Endothelial cell of umbilical vein (primary cell): Measurements from ENCODE around the gene GAL3ST1.

Source experiments
- CTCF ChIP-seq, 2 donors: IDR thresholded peaks; 1 replicate in 1 of 2; 2 replicates in 1 of 2; pipeline ENCODE4 v1.5.1; 2011; ENCODE audit warnings: low read length in 2 of 2, mild to moderate bottlenecking in 2 of 2, moderate library complexity in 2 of 2, control low read depth in 1 of 2, inconsistent platforms in 1 of 2, low read depth in 1 of 2; ENCODE audit not compliant: insufficient read depth in 1 of 2; ENCODE audit errors: extremely low read depth in 1 of 2
- EZH2 ChIP-seq: IDR thresholded peaks from 2 replicates; pipeline ENCODE4 v1.6.1; 2012; ENCODE audit warnings: borderline replicate concordance, low read depth, mild to moderate bottlenecking, moderate library complexity, low read length, inconsistent platforms; ENCODE audit not compliant: severe bottlenecking
- JUN ChIP-seq: IDR thresholded peaks from 2 replicates; pipeline ENCODE4 v1.6.1; 2011; ENCODE audit warnings: borderline replicate concordance, low read depth; ENCODE audit not compliant: insufficient read length, insufficient read depth
- MAX ChIP-seq: IDR thresholded peaks from 2 replicates; pipeline ENCODE4 v1.6.1; 2011; ENCODE audit not compliant: insufficient read depth, insufficient read length
- MYC ChIP-seq: IDR thresholded peaks from one replicate; pipeline ENCODE4 v1.6.1; 2011; ENCODE audit warnings: mild to moderate bottlenecking, low read depth, low read length
- POLR2A ChIP-seq: IDR thresholded peaks from 2 replicates; pipeline ENCODE4 v1.6.1; 2012; ENCODE audit warnings: low read depth, mild to moderate bottlenecking, control low read depth, low read length
- POLR2AphosphoS5 ChIP-seq: IDR thresholded peaks from 2 replicates; pipeline ENCODE4 v1.6.1; 2012; ENCODE audit warnings: low read depth, mild to moderate bottlenecking, control low read depth, low read length, moderate library complexity; ENCODE audit not compliant: insufficient read depth

- TF ChIP-seq EZH2 (no peak), POLR2A (no peak), MYC (no peak), POLR2AphosphoS5 (no peak), CTCF (IDR thresholded peaks at IDR 0.05; ENCODE audit: extremely low read depth in 1 of 2, insufficient read depth in 1 of 2, low read depth in 1 of 2, low read length in 2 of 2) (peak; percentile 17 to 53), JUN (no peak), MAX (no peak)
Observed at GRCh38 chr22:30602049-30602448, 27.6 kb upstream of the GAL3ST1 start.
